ENCODE measurements around the gene EVI5.

EVI5 gene

DNA sequence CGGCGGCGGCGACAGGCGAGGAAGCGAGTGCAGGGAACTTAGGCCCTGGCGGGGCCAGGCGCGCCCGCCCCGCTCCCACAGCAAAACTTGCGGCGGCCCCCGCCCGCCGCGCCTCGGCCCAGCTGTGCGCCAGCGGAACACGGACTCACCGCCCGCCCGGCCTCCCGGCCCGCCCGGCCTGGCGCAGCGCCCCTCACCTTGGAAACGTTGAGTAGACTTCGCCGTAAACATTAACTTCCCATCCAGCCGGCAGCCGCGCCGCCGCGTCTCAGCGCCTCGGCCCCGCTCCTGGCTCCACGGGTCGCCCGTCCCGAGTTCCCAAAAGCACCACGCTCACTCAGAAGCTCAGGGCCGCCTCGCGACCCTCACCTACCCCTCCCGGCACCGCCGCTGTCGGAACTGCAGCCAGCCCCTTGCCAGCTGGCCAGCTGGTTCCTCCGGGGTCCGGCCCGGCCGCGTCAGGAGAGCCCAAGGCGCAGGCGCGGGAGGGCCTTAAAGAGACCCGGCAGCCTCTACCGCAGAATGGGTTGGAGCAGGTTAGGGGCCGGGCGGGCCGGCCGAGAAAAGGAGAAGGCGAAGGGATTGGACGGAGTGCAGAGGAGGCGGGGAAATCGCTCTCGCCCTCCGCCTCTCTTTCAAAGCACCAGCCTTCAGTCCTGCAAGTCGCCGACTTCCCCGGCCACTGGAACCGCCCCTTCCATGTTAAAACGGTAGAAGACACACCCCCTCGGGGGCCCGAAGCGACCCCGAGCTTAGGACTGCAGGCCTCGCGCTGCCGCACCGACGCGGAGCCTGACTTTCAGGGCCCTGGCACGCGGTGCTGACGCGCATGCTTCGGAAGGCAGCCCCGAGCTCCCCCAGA is at the start of gene EVI5:
EVI5 (minus strand) TSS at position 470 of the 862 bp plus-strand sequence. CDS start 48,562 bp downstream, outside the sequence.
- DNase-seq (ENCODE audit: low read depth), result peak; percentile 5

DNA sequence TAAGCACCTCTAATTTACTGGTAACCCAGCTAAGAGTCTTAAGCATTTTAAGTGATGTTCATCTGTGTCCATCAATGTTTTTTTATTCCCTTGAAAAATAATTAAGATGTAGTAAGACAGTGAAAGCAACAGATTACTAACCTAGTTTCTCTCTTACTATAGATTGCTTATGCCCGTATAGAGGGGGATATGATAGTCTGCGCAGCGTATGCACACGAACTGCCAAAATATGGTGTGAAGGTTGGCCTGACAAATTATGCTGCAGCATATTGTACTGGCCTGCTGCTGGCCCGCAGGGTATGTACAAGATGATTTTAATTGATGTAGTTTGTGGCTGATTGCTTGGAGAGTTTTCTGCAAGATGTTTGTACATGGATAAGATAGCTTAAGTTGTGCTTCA is 49.7 kb upstream of the EVI5 start:
- no peak for DNase-seq (ENCODE audit: low read depth)

DNA sequence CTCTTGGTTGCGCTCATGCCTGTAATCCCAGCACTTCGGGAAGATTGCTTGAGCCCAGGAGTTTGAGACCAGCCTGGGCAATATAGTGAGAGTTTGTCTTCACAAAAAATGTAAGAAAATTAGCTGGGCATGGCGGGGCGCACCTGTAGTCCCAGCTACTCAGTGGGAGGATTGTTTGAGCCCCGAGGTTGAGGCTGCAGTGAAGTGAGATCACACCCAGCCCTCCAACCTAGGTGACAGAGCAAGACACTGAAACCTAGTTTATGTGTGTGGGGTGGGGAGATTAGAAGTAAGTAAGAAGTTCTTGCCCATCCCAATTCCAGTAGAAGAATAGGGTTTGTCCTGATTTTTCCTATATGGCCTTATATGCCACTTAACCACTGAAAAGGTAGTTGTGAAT is 48.9 kb upstream of the EVI5 start:
- no peak for DNase-seq (ENCODE audit: low read depth)

DNA sequence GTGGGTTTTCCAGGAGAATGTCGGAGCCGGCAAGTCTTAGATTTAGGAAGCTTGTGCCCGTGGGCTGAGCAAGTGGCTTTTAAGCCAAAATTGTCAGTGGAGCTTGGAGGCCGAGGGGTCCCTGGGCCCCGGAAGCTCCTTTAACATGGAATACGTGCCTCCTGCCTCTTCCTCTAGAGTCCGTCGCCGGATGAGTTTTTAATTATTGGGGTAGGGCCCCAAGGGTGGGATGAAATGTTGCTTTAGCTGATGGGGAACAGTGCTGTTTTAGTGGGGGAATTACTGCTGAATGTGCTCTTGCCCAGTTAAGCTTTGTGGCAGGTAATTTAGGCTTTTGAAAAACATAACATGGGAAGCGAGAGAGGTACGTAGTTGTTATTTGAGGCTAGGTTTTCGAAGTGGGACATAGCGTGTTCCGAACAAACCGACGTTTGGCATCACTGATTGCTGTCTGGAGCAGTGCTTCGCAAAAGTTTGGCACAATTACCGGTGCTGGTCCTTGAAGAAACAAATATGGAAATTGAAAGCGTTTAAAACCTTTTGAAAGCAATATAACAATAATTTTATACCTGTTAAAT is 47.7 kb upstream of the EVI5 start:
- no peak for DNase-seq (ENCODE audit: low read depth)

DNA sequence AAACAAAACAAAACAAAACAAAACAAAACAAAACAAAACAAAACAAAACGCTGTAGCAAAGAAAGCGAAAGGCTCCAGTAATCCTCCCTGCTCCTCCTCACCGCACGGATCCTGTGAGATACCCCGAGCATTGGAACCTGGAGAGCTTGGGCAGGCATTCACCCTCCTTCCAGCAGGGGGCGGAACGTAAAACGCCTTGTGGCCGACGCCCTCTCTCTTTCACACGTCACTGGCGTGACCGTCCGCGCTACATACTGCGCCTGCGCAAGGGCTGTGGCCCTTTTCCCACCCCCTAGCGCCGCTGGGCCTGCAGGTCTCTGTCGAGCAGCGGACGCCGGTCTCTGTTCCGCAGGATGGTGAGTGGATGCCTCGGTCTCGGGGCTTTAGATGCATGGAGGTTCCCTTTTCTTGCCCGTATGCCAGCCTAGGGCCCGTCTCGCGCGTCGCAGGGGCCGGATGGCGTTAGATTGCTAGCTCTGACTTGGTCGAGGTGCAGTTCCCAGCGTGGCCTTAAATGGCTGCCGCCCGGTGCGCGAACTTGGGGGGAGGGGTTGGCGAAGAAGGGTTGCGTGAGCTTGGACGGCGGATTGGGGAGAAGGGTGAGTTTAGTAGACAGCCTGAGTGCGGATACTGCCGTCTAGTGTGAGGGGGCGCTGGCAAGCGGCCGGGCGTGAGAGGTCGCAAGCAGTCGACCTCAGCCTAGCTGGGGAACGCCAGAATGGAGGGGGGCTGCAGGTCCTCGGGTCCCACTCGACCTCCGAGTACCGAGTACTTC is 47.0 kb upstream of the EVI5 start, which contains the start of gene RPL5:
RPL5 (plus strand) TSS at position 279 of the 775 bp plus-strand sequence; CDS start at position 354, 75 bp downstream.
- DNase-seq (ENCODE audit: low read depth), result peak; percentile 96

DNA sequence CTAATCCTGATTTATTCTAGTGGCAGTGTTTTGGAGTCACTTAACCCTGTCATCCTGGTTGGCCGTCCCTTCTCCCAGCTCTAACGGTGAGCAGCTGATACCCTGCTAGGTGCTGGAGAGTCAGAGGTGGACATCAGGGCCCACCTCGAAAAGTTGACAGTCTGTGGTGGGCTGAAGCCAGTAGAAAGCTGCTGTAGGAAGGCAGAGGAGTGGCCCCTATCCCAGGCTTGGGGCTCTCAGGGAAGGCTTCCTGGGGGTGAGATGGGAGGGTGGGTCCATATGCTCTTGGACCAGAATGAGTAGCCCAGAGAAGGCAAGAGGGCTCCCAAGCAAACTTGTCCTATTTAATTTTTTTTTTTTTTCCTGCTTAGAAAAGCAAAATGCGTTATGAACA is 46.5 kb upstream of the EVI5 start:
- DNase-seq (ENCODE audit: low read depth), result no peak

DNA sequence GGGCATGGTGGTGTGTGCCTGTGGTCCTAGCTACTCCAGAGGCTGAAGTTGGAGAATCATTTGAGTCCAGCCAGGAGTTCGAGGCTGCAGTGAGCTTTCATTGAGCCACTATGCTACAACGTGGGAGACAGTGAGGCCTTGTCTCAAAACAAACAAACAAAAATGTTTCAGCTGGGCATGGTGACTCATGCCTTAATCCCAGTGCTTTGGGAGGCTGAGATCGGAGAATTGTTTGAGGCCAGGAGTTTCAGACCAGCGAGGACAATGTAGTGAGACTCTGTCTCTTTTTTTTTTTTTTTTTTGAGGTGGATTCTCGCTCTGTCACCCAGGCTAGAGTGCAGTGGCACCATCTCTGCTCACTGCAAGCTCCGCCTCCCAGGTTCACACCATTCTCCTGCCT is 41.9 kb upstream of the EVI5 start:
- DNase-seq (ENCODE audit: low read depth), result no peak

DNA sequence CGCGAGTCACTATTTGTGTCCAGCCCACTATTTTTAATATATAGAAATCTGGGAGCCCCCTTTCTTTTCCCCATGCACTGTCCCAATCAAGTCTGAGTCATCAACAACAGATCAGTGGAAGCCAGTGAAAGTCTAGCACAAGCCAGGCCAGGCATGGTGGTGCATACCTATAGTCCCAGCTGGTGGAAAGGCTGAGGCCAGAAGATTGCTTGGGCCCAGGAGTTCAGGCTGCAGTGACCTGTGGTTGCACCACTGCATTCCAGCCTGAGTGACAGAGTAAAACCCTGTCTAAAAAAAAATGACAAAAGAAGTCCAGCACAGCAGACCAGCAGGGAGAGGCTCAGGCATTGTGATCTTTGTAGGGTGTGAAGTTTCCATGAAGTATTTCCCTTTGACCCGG is 38.0 kb upstream of the EVI5 start:
- no peak for DNase-seq (ENCODE audit: low read depth)

DNA sequence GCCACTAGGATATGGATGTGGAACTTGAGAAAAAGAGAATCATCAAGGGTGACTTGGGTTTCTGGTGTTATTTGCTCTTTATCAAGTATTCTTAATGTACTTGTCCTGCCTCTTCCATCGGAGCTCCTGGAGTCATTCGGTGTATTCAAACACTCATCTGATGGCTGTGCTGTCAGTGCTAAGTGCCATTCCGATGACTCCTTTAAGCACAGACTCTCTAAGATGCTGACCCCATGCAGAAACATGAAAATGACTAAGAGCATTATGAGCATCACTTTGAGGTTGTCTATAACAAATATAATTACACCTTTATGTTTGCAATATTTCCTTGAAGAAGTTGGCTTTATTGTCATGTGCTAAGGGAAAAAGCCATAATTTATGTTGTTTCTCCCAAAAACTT is 35.6 kb upstream of the EVI5 start:
- DNase-seq (ENCODE audit: low read depth), result no peak

DNA sequence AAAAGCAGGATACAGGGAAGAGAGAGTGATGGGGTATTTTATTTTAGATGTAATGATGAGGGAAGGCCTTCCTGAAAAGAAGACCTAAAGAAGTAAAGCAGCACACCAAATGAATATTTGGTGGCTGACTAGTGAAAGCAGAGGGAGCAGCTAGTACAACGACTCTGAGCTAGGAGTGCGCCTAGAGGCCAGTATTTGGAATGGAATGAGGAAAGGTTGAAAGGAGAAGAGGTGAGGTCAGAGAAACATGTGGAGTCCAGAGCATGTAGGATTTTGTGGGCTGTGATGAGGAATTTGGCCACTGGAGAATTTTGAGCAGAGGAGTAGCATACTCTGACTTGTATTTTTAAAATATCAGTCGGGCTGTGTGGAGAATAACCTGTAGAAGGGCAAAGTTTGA is 35.1 kb upstream of the EVI5 start:
- no peak for DNase-seq (ENCODE audit: low read depth)

DNA sequence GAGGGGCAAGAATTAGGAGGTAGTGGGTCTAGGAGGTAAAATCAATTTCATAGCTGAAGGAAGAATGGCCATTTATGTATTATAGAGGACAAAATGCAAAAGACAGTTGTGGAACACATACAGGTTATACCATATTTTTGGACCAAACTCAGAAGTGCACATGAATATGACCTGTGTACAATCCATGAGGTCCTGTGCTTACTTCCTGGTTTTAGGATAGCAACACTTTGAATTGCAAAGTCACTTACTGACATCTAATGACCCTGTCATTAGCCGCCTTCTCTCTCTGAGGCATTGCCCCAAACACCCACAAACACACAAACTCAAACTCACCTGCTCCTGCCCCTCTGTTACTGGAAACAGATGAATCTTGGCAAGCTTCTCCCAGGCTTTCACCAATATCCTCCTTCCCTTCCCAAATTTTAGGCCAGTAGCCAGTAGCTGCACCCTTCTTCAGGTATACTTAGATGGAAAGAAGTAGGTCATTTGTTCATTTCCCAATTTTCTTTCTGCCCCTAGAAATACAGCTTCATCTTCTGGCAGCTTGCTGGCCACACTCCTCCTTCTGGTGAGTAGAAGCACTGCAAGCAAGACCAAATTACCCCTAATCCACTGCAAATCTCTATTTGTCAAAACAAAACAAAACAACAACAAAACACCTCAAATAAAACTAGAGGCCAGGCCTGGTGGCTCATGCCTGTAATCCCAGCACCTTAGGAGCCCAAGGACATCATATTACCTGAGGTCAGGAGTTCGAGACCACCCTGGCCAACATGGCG is 33.3 kb upstream of the EVI5 start:
- DNase-seq (ENCODE audit: low read depth), result no peak

DNA sequence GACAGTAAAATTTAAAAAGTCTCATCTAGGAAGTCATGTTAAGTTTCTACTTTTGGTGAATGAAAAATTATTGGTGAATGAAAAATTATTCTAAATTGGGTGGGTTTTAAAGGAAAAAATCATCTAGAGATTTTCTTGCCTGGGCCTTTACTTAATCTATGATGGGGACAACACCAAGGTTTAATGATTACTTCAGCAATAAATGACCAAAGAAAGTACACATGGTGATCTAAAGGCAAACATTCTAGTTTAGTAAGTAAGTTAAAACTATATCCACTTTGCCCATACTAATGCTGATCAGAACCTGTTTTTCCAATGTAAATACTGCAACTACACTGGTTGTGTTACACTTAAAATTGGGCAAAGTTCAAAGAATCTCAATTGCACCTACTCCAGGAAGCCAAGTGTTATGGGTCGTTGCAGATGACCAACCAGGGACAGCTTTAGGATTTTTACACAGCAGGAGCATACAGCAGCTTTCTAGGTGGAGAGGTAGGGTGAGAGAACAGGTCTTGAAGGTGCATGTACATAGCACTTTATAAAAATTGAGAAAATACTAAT is 32.3 kb upstream of the EVI5 start:
- no peak for DNase-seq (ENCODE audit: low read depth)

DNA sequence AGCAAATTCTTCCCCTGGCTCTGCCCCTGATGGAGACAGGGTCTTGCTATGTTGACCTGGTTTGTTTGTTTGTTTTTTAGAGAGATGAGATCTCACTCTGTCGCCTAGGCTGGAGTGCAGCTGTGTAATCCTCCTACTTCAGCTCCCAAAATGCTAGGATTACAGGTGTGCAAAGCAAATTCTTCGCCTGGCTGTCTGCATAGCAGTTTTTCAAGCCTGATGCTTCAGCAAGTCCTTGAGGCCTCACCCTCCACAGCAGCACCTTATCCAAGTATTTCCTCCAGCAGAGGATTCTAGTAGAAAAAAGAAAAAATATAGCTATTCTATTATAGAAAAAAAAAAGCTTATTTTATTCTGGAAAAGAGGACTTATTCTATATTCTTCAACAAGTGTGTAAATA is 31.8 kb upstream of the EVI5 start:
- no peak for DNase-seq (ENCODE audit: low read depth)

DNA sequence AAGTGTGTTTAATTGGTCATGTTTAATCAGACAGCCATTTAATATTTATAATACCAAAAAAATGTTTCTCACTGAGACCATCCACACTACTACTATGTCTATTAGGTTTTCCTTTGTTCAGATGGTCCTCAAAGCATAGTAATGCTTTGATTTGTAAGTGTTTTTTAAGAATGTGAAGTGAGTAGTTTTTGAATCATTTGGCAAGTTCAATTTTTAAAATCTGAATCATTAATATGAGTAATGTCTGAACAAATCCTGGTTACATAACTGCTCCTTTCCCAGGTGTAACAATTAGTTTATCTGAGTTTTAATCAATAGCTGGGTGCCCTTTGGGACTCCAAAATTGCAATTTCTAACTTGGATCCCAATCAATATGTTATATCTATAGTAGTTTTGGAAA is 23.5 kb upstream of the EVI5 start:
- DNase-seq (ENCODE audit: low read depth), result no peak

DNA sequence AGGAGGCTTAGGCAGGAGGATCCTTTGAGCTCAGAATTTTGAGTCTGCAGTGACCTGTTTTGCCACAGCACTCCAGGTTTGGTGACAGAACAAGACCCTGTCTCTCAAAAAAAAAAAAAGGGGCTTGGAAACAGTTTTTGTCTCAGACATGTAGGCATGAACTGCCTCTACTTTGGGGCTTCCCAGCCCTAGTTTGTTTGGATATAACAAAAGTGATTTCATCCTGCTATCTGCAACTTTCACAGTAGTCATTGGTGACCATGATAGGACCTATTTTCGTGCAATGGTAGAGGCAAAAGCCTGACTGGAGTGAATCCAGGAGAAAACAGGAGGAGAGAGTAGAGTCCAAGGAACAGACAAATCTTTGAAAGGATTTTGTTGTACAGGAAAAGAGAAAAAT is 20.3 kb upstream of the EVI5 start:
- DNase-seq (ENCODE audit: low read depth), result no peak

DNA sequence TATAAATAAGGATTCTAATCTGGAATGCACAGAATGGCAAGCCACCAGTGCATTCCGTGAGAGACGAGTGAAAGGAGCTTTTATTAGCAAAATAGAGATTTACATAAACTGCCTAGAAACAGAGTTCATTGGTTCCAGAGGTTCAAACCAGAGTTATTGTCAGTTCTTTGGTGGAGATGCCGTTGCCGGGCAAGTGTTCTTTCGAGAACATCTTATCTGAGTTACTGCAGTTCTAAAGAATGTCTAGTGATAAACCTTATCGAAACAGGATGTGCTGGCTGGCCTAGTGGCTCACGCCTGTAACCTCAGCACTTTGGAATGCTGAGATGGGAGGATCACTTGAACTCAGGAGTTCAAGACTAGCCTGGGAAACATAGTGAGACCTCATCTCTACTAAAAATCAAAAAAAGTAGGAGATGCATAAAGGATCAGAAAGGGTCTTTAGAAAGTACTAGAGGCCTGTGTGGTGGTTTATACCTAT is 19.9 kb upstream of the EVI5 start:
- no peak for DNase-seq (ENCODE audit: low read depth)

DNA sequence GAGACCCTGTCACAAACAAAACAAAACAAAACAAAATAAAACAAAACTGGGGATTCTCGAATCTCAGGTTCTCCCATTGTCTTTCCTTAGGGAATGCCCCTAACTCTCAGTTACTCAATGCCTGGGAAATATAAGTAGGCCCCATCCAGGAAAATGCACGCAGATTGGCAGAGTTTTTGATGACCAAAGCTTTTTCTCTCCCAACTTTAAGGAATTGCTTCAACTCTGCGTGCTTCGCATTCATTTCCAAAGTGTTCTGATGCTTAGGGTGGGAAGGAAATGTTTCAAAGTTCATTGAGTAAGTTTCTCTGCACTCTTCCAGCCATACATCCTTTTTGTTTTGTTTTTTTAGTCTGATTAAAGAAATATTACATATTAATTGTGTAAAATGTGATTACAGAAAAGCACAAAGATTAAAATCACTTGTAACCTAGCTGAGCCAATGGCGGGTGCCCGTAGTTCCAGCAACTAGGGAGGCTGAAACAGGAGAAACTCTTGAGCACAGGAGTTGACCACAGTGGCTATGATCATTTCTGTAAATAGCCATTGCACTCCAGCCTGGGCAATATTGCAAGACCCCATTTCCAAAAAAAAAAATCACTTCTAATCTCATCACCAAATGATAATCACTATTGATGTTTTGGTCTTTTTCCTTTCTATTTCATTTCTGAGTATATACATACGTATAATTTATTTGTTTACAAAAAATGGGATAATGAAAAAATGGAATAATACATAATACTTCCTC is 18.4 kb upstream of the EVI5 start:
- no peak for DNase-seq (ENCODE audit: low read depth)

DNA sequence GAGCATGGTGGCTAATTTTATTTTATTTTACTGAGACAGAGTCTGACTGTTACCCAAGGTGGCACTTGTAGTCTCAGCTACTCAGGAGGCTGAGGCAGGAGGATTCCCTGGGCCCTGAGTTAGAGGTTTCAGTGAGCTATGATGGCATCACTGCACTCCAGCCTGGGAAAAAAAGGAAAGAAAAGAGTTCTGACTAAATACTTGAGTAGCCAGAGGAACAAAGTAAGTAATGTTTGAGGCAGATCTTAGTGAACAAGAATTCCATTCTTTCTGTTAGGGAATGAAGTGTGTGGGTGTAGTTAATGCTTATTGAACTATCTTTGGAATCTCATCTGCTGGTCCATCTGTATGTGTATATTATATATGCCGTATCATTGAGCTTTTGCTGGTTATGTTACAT is 13.1 kb upstream of the EVI5 start:
- DNase-seq (ENCODE audit: low read depth), result no peak

DNA sequence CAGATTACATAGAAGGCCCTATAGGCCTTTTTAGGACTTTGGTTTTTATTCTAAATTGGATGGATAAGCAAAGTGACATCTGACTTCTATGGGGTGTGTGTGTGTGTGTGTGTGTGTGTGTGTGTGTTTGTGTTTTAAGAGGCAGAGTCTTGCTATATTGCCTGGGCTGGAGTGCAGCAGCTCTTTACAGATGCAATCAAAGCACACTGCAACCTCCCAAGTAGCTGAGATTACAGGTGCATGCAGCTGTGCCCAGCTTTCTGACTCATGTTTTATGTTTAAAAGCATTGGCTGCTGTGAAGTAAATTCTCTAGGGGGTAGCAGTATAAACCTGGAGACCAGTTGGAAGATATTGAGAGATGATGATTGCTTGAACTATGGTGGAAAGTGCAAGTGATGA is 12.4 kb upstream of the EVI5 start:
- no peak for DNase-seq (ENCODE audit: low read depth)

DNA sequence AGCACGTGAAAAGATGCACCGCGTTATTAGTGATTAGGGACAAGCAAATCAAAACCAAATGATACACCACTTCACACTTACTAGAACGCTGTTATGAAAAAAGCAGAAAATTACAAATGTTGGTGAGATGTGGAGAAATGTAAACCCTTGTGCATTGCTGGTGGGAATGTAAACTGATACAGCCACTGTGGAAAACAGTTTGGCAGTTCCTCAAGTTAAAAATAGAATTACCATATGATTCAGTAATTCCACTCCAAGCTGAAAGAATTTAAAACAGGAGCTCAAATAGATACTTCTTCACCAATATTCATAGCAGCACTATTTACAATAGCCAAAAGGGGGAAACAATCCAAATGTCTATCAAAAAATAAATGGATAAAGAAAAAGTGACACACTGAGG is 10.3 kb upstream of the EVI5 start:
- no peak for DNase-seq (ENCODE audit: low read depth)

DNA sequence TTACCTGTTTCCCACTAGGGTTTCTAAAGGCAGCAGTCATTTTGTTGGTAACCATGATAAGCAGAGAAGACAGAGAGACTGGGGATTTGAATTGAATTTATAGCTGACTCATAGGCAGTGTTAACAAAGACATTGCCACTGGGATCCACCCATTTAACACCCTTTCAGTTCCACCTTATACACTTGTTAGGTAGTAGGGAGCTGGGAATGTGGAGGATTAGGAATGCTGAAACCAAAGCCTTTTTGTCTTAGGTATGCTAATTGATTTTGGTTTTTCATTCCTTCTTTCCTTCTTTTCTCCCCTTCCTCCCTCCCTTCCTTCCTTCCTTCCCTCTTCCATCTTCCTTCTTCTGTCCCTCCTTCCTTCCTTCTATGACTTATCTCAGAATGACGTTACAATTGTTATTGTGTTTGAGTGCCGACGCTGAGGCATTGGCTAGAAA is 7.5 kb upstream of the EVI5 start:
- DNase-seq (ENCODE audit: low read depth), result no peak
